H1 (cell line): ENCODE measurements around the gene GDF2. TPM values are rescaled to one million over a fixed set of nuclear protein-coding genes. Genes with fewer than 3 reads are reported as not detected.

Experiments used
- BACH1 ChIP-seq: IDR thresholded peaks from 2 replicates; pipeline ENCODE4 v1.6.1; 2012; ENCODE audit warnings: low read length, improper control_type of control experiment
- BCL11A ChIP-seq, 2 experiments: IDR thresholded peaks; one replicate each; pipeline ENCODE4 v1.6.1; 2011; ENCODE audit warnings: low read depth in 2 of 2, low read length in 2 of 2, mild to moderate bottlenecking in 2 of 2
- CHD2 ChIP-seq: IDR thresholded peaks from 2 replicates; pipeline ENCODE4 v1.6.1; 2012; ENCODE audit warnings: low read length, improper control_type of control experiment
- CREB1 ChIP-seq: IDR thresholded peaks from 2 replicates; pipeline ENCODE4 v1.6.1; 2012; ENCODE audit warnings: inconsistent platforms
- NANOG ChIP-seq: IDR thresholded peaks from 2 replicates; pipeline ENCODE4 v1.6.1; 2011; ENCODE audit warnings: low read length, low read depth, mild to moderate bottlenecking, inconsistent platforms; ENCODE audit not compliant: insufficient read depth, poor library complexity, severe bottlenecking
- POU5F1 ChIP-seq: IDR thresholded peaks from 2 replicates; pipeline ENCODE4 v1.6.1; 2011; ENCODE audit warnings: low read depth, mild to moderate bottlenecking, low read length, moderate library complexity
- RNF2 ChIP-seq: fragments of 200-900, 300-1000 bp; sonication (generic); IDR thresholded peaks from 2 replicates; pipeline ENCODE4 v1.7.1; 2016; ENCODE audit warnings: borderline replicate concordance, low read depth, mild to moderate bottlenecking, antibody characterized with exemption, low read length; ENCODE audit not compliant: poor library complexity, severe bottlenecking; ENCODE audit errors: missing control alignments
- TEAD4 ChIP-seq: IDR thresholded peaks from 2 replicates; pipeline ENCODE4 v1.6.1; 2012; ENCODE audit warnings: low read depth, low read length, inconsistent platforms, mixed read lengths
- YY1 ChIP-seq: IDR thresholded peaks from 2 replicates; pipeline ENCODE4 v1.6.1; 2011; ENCODE audit warnings: low read depth, mild to moderate bottlenecking, low read length
- polyA plus RNA-seq, 7 experiments: library from polyadenylated mRNA; depleted of rRNA in 3 of 7; stranded (reverse) in 5 of 7; unstranded in 2 of 7; fragments of >200 nt in 5 of 7; fragments of 200-250 nt in 2 of 7; gene quantifications; 1 replicate in 5 of 7; 2 replicates in 1 of 7; 4 replicates in 1 of 7; pipeline versions ENCODE4 v1.2.1 to v1.2.3, GENCODE V29; 2011 to 2013; ENCODE audit warnings: missing spikeins in 2 of 7, mixed read lengths in 2 of 7
- total RNA-seq: library from RNA; stranded (reverse); fragmentation: NEBNext Ultra II Directional; extraction: Animal tissue kit (Norgen Biotek cat#: 25700); gene quantifications from 2 replicates; pipeline ENCODE4 v1.2.1, GENCODE V29; 2021

GDF2 gene
- total and polyA plus RNA-seq, 2 of the 8 experiments (the other 6 are each of a cell fraction or from before 2014, with no cell fraction given) = not detected

DNA sequence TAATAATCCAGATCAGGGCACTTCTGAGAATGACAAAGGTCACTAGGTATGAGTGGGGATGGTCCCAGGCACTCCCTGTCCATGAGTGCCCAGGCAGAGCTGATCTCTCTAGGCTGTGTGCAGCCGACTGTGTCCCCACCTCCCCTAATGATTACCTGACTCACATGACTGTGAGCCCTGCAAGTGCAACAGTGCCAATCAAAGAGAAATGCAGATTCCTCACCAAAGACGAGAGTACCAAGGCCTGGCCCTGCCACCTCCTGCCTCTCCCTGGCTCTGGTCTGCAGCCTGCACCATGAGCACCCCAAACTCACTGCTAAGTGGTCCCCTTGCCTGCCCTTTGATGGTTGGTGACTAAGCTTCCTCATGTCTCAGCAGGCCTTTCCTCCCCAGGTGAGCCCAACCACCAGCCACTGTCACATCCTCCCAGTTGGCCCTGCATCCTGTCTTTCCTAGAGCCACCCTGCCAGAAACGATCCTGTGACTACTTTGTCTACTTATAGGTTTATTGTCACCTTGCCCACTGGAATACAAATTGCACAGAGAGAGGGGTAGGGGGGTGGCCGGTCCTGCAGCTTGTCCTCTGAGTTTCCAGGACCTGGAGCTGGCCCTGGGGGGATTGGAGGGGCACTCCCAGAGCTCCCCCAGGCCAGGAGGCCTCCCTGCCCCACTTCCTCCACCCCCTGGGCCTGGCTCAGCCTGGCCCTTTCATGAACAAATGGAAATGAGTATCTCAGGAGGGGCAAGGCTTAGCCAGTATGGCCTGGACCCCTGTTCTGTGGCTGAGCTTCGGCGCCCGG lies 44.7 kb upstream of the GDF2 start (continued):
- no peak for TF ChIP-seq TEAD4
- no peak for TF ChIP-seq POU5F1
- no peak for TF ChIP-seq NANOG
- TF ChIP-seq BACH1 = no peak
- TF ChIP-seq RNF2 = no peak
- TF ChIP-seq CREB1 = no peak
- TF ChIP-seq YY1 = no peak
- no peak for TF ChIP-seq CHD2
- no peak for TF ChIP-seq BCL11A (IDR thresholded peaks at IDR 0.05; ENCODE audit: low read depth in 2 of 2, low read length in 2 of 2)
